Astrocyte (in vitro differentiated cells and primary cell): Measurements from ENCODE around the gene RHO. TPM values are rescaled to one million over a fixed set of nuclear protein-coding genes. Genes with fewer than 3 reads are reported as not detected.
"Not testable (repeated sequence)": the region's sequence is repeated elsewhere in the genome, so short reads cannot be mapped to it uniquely, and the experiment has no call there.

ENCODE experiments used
- DNase-seq: peaks from one replicate; pipeline ENCODE4 v3.0.0-alpha.2; 2010; ENCODE audit warnings: low read depth
- FAIRE-seq: peaks from 2 replicates; lab custom pipeline; 2011; peaks lifted over from hg19 to GRCh38; lab: Jason Lieb, UNC
- H2AFZ ChIP-seq: 2 replicates; pipeline ENCODE4 v1.6.0; 2012; ENCODE audit warnings: low read depth, low read length, inconsistent platforms
- H3K27ac ChIP-seq: 2 replicates; pipeline ENCODE4 v1.5.1; 2011; ENCODE audit warnings: low read depth, low read length, inconsistent platforms
- H3K27me3 ChIP-seq: 2 replicates; pipeline ENCODE4 v1.6.0; 2011; ENCODE audit warnings: low read length, inconsistent platforms; ENCODE audit not compliant: insufficient read depth
- H3K36me3 ChIP-seq: 2 replicates; pipeline ENCODE4 v1.5.1; 2011; ENCODE audit warnings: low read length, inconsistent platforms; ENCODE audit not compliant: insufficient read depth
- H3K4me1 ChIP-seq: 2 replicates; pipeline ENCODE4 v1.5.1; 2011; ENCODE audit warnings: low read length, inconsistent platforms; ENCODE audit not compliant: insufficient read depth
- H3K4me2 ChIP-seq: 2 replicates; pipeline ENCODE4 v1.6.0; 2012; ENCODE audit warnings: low read length, inconsistent platforms
- H3K4me3 ChIP-seq: 2 replicates; pipeline ENCODE4 v1.5.1; 2011; ENCODE audit warnings: low read depth, mild to moderate bottlenecking, low read length, inconsistent platforms; ENCODE audit not compliant: insufficient read depth
- H3K79me2 ChIP-seq: 2 replicates; pipeline ENCODE4 v1.6.0; 2012; ENCODE audit warnings: mild to moderate bottlenecking, low read length, inconsistent platforms; ENCODE audit not compliant: insufficient read depth
- H3K9ac ChIP-seq: 2 replicates; pipeline ENCODE4 v1.6.0; 2012; ENCODE audit warnings: mild to moderate bottlenecking, low read length, inconsistent platforms
- H3K9me3 ChIP-seq: 2 replicates; pipeline ENCODE4 v1.5.1; 2012; ENCODE audit warnings: low read depth, mild to moderate bottlenecking, low read length, inconsistent platforms; ENCODE audit not compliant: insufficient read depth
- H4K20me1 ChIP-seq: 2 replicates; pipeline ENCODE4 v1.6.0; 2012; ENCODE audit warnings: low read length, inconsistent platforms; ENCODE audit not compliant: insufficient read depth
- H3K27ac Mint-ChIP-seq: one replicate; pipeline ENCODE4 v1.8.0; 2021; ENCODE audit warnings: mild to moderate bottlenecking, mixed read lengths; ENCODE audit not compliant: unreplicated experiment
- H3K27me3 Mint-ChIP-seq: one replicate; pipeline ENCODE4 v1.8.0; 2021; ENCODE audit warnings: low read depth, mixed read lengths; ENCODE audit not compliant: unreplicated experiment
- H3K36me3 Mint-ChIP-seq: one replicate; pipeline ENCODE4 v1.8.0; 2021; ENCODE audit warnings: low read depth, mixed read lengths; ENCODE audit not compliant: unreplicated experiment
- H3K4me1 Mint-ChIP-seq: one replicate; pipeline ENCODE4 v1.8.0; 2021; ENCODE audit warnings: low read depth, mixed read lengths; ENCODE audit not compliant: unreplicated experiment
- H3K4me3 Mint-ChIP-seq: one replicate; pipeline ENCODE4 v1.8.0; 2021; ENCODE audit warnings: mild to moderate bottlenecking, moderate library complexity, mixed read lengths; ENCODE audit not compliant: unreplicated experiment
- H3K9me3 Mint-ChIP-seq: one replicate; pipeline ENCODE4 v1.8.0; 2021; ENCODE audit warnings: mild to moderate bottlenecking, mixed read lengths; ENCODE audit not compliant: unreplicated experiment
- EZH2 ChIP-seq: IDR thresholded peaks from 2 replicates; pipeline ENCODE4 v1.6.1; 2012; ENCODE audit warnings: mild to moderate bottlenecking, low read length, inconsistent platforms; ENCODE audit not compliant: insufficient read depth
- total RNA-seq: library from RNA; stranded (reverse); gene quantifications from 2 replicates; pipeline ENCODE4 v1.2.1, GENCODE V29; 2021
- TF ChIP-seq, protein P1 (sequence below): IDR thresholded peaks from 2 replicates; pipeline ENCODE4 v1.5.1; 2011; ENCODE audit warnings: low read depth, mild to moderate bottlenecking, inconsistent platforms, low read length, moderate library complexity; ENCODE audit not compliant: insufficient read depth

The RHO gene
- total RNA-seq, 1 donor from 2014 or later, result not detected

DNA sequence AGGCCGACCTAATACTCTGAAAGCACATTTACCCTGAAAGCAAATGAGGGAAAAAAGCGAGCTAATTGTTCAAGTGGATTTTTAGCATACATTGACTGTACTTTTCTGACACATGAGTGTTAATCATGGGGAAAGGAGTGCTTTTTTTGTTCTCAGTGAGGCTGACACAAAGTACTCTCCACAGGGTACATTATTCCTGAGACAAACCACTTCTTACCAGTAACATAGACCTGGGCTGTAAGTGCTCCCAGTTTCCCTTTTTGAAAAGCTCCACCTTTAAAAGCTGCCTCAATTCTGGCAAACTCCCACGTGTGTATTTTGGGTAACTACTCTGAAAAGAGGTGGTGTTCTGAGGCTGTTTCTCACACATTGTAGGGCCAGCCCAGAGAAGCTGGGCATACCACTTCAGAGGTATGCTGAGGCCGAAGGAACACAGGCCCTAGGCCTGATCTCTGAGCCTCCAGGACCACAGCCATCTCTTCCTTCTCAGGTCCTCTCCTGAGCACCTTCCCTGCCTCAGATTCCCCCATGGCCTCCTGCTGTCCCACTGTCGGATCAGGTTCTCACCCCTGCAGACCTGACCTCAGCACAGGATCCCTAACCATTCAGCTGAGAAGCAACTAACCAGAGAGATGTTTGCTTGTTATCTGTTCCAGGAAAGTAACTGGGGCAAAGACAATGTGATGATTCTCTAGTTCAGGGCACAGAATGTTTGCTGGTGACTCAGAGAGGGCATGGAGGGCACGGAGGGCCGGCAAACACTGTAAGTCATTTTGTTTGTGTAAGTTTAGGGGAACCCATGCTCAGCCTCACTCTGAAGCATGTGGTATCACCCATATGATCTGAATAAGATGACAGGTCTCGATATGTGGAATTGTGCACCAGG is 29.6 kb upstream of the RHO start:
- H4K20me1 ChIP-seq, H3K27me3 ChIP-seq, H3K4me3 ChIP-seq, H3K9me3 Mint-ChIP-seq, H3K27me3 Mint-ChIP-seq, H3K27ac ChIP-seq, DNase-seq, FAIRE-seq, H3K4me3 Mint-ChIP-seq, H3K4me2 ChIP-seq, H3K79me2 ChIP-seq, H3K9ac ChIP-seq, H3K9me3 ChIP-seq, H2AFZ ChIP-seq, H3K36me3 ChIP-seq, H3K27ac Mint-ChIP-seq: not testable (repeated sequence)
- peaks cover 27% of the 10 kb centered on the region for H3K4me1 Mint-ChIP-seq
- peaks cover 20% of the 10 kb centered on the region for H3K4me1 ChIP-seq
- peaks cover 15% of the 10 kb centered on the region for H3K36me3 Mint-ChIP-seq

DNA sequence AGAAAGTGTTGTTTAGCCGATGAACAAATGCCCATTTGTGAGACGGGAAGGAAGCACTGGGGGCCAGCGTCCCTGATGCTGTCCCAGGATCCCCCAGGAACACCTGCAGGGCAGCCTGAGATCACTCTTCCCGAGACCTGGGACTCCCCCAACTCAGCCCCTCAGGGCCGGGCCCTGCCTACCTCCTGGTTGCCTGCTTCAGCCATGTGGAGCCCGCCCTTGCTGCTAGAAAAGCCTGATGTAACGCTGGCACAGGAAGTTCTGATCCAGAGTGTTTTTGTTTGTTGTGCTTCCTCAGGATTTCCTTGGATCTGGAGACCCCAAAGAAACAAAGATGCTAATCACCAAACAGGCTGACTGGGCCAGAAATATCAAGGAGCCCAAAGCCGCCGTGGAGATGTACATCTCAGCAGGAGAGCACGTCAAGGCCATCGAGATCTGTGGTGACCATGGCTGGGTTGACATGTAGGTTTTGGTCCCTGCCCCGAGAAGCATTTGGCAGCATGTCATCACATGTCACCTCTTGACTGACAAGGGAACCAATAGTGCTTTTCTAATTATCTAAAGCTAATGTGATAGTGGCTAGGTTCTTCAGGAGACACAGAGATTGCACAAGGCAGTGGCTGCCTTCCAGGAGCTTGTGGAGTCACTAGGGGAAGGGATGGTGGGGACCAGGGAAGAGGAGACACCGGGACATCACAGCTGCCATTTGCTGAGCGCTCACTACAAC is 28.7 kb upstream of the RHO start:
- not testable (repeated sequence) for H3K9ac ChIP-seq, H3K27ac ChIP-seq, H2AFZ ChIP-seq, H3K79me2 ChIP-seq, H3K27me3 ChIP-seq, H3K9me3 ChIP-seq, H3K36me3 ChIP-seq, H3K4me3 ChIP-seq, H3K4me2 ChIP-seq, H4K20me1 ChIP-seq, H3K9me3 Mint-ChIP-seq, H3K27me3 Mint-ChIP-seq, H3K4me3 Mint-ChIP-seq, H3K27ac Mint-ChIP-seq, DNase-seq, FAIRE-seq
- H3K4me1 ChIP-seq, result peaks cover 12% of the 10 kb centered on the region
- H3K36me3 Mint-ChIP-seq, result peaks cover 18% of the 10 kb centered on the region
- peaks cover 23% of the 10 kb centered on the region for H3K4me1 Mint-ChIP-seq

DNA sequence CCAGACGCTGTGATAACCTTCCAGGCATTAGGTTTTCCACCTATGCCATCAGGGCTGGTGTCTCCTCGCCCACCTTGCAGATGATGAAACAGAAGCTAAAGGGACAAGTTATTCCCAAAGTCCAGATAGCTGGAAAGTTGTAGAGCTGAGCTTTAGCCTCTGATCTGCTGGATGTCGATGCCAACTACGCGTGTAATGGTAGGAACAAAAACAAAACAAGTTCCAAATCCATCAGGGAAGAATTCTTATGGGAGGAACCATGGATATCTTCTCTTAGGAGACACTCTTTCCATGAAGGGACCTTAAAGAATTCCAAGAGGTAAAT is 28.1 kb upstream of the RHO start:
- H3K9me3 Mint-ChIP-seq, result no peaks in the 10 kb centered on the region
- Histone ChIP-seq H3K27me3 (no peaks in the 10 kb centered on the region), H3K4me1 (peaks cover 9% of the 10 kb centered on the region), H4K20me1 (no peaks in the 10 kb centered on the region), H3K36me3 (peaks cover 4% of the 10 kb centered on the region), H3K27ac (no peak overlapping the region), H3K4me3 (no peak overlapping the region), H3K9ac (no peak overlapping the region), H3K9me3 (no peaks in the 10 kb centered on the region), H3K79me2 (no peaks in the 10 kb centered on the region), H3K4me2 (no peak overlapping the region), H2AFZ (no peak overlapping the region)
- H3K4me1 Mint-ChIP-seq, result peaks cover 18% of the 10 kb centered on the region
- peaks cover 22% of the 10 kb centered on the region for H3K36me3 Mint-ChIP-seq
- no peaks in the 10 kb centered on the region for H3K27me3 Mint-ChIP-seq
- no peak overlapping the region for H3K4me3 Mint-ChIP-seq
- FAIRE-seq (no peak), DNase-seq (no peak)
- H3K27ac Mint-ChIP-seq, result no peak overlapping the region
- TF ChIP-seq, protein P1, sequence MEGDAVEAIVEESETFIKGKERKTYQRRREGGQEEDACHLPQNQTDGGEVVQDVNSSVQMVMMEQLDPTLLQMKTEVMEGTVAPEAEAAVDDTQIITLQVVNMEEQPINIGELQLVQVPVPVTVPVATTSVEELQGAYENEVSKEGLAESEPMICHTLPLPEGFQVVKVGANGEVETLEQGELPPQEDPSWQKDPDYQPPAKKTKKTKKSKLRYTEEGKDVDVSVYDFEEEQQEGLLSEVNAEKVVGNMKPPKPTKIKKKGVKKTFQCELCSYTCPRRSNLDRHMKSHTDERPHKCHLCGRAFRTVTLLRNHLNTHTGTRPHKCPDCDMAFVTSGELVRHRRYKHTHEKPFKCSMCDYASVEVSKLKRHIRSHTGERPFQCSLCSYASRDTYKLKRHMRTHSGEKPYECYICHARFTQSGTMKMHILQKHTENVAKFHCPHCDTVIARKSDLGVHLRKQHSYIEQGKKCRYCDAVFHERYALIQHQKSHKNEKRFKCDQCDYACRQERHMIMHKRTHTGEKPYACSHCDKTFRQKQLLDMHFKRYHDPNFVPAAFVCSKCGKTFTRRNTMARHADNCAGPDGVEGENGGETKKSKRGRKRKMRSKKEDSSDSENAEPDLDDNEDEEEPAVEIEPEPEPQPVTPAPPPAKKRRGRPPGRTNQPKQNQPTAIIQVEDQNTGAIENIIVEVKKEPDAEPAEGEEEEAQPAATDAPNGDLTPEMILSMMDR, result no peak
- no peak for TF ChIP-seq EZH2
